CD4-positive, alpha-beta T cell treated with Interleukin-2 at 100 ng/mL for 4 hours (primary cell): Measurements from ENCODE around the gene SOCS4.

Source experiments
- DNase-seq: peaks from one replicate; pipeline ENCODE4 v3.0.0-alpha.2; 2020; ENCODE audit warnings: low spot score

Gene SOCS4

DNA sequence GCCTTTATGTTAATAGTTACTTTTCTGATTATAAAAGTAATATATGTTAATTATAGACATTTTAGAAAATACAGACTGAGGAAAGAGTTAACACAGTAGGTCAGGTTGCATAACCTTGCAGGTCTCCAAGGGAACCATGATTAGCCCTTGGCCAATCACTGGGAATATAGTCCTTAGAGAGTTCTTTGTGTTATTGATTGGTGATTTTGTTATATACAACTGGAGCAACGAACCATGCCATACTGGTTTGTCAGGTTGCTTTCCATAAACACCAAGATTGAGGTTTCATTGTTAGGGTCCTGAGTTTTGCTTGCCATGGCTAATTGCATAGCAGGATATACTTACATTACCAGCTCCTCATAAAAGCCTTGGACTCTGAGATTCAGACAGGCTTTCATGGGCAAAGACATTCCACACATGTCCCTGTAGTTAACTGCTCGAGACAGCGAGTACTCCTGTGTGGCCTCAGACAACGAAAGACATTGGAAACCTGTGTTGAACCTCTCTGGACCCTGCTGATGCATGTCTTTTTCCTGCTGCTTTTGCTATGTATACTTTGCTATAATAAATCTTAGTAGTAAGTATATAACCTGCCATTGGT is 58.1 kb downstream of the SOCS4 start:
- no peak for DNase-seq

DNA sequence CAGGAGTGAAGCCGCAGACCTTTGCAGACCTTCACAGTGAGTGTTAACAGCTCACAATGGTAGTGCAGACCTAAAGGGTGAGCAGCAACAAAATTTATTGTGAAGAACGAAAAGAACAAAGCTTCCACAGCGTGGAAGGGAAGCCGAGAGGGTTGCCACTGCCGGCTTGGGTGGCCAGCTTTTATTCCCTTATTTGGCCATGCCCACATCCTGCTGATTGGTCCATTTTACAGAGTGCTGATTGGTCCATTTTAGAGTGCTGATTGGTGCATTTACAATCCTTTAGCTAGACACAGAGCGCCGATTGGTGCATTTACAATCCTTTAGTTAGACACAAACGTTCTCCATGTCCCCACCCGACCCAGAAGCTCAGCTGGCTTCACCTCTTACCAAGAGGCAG is 59.9 kb downstream of the SOCS4 start:
- no peak for DNase-seq

DNA sequence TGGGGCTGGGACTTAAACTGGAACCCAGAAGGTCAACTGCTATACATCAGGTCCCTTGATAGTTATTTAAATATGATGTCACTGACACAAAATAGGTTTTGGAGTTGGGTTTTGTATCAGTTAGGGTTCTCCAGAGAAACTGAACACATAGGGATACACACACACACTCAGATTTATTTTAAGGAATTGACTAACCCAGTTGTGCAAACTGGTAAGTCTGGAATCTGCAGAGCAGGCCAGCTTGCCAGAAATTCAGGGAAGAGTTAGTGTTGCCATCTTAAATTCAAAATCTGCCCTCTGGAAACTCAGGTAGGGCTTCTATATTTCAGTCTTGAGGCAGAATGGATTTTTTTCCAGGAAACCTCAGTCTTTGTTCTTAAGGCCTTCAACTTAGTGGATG is 61.3 kb downstream of the SOCS4 start:
- no peak for DNase-seq

DNA sequence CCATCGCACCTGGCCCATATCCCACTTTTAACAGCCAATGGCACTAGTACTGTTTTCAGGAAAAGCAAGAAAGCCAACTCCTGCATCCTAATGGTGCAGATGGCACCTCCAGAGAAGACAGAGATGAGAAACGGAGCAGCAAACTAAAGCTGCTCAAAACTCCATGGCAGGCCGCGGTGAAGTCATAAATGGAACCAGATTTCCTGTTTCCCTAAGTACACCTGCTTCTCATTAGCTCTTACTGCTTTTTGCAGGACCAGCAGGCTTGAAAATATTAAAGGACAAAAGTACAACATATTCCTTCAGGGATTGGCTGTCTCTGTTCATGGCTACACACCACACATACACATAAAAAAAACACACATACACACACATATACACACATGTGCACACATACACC is 65.3 kb downstream of the SOCS4 start:
- no peak for DNase-seq

DNA sequence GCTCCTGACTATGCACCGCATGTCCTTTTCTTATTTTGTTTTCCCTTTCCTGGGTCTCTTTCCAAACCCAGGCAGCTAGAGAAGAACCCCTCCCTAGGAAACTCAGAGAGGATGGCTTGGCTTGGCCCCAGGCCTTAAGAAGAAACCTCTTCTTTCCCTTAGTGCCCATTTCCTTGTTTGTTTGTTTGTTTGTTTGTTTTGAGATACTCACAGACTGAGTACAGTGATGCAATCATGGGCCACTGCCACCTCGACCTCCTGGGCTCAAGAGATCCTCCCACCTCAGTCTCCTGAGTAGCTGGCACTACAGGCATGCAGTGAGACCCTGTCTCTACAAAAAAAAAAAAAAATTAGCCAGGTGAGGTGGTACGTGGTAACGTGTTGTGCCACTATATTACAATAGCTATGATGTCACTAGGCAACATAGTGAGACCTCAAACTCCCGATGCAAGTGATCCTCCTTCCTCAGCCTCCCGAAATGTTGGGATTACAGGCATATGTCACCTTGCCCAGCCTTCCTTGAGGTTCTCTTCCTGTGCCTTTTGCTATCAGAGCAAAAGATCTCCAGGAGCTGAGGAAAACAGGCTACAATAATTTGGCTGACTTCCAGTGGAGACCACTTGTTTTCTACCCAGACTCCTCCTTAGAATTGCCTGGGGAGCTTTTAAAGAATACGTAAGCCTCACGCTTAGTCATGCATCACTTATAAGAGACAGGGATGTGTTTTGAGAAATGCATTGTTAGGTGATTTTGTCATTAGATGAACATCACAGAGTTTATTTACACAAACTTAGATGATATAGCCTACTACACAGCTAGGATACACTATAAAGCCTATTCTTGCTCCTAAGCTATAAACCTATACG is 67.5 kb downstream of the SOCS4 start:
- DNase-seq, result no peak

DNA sequence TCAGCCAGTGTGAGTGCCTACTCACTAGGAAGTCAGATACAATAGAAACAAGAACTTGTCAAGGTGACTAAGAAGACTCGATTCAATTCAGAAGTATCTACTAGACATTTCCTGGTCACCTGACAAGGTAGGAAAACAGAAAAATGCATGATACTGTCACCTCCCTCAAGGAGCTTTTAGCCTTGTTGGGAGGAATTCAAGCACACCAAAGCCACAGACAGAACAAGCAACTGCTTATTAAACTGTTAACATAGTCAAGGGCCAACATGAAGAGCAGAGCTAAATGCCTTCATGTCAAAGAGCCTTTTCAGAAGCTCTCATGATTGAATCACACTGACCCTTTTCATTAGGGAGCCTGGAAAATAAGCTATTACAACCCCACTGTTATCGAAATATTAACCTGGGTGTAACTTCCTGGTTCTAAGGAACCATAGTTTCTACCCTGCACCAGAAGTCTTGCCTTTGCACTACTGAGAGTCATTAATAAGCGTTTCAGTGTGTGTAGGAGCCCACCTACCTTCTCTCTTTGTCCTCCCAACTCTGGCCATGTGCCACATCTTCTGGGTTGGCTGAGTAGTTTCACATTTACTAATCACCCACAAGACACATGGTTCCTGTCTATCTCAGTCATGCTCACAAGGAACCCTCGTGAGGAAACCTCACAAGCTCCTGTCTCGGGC is 71.0 kb downstream of the SOCS4 start:
- DNase-seq, result peak; percentile 61

DNA sequence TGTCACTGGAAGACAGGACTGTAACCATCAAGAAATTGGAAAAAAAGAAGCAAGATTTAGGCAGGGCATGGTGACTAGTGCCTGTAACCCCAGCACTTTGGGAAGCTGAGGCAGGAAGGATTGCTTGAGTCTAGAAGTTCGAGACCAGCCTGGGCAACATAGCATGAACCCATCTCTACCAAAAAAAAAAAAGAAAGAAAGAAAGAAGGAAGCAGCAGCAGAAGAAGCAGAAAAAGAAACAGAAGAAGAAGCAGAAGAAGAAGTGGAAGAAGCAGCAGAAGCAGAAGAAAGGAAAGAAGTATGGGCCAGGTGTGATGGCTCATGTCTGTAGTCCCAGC is 71.5 kb downstream of the SOCS4 start:
- no peak for DNase-seq
